Right atrium auricular region (tissue), 2 donors: ENCODE data around the gene ULK2. TPM values are rescaled to one million over a fixed set of nuclear protein-coding genes. Genes with fewer than 3 reads are reported as not detected.

ENCODE experiments used
- DNase-seq: peaks from one replicate; pipeline ENCODE4 v3.0.0-alpha.2; 2019; ENCODE audit warnings: low spot score
- H3K27ac ChIP-seq, 2 donors: fragments of 200-600 bp; sonication (generic); 1 replicate in 1 of 2; 2 replicates in 1 of 2; pipeline ENCODE4 v1.5.1; 2016 to 2019
- H3K27me3 ChIP-seq, 2 donors: fragments of 200-600 bp; sonication (generic); one replicate each; pipeline versions ENCODE4 v1.5.1 to v1.6.0; 2017 to 2019
- H3K36me3 ChIP-seq: fragments of 200-600 bp; sonication (generic); one replicate; pipeline ENCODE4 v1.5.1; 2016
- H3K4me1 ChIP-seq, 2 donors: fragments of 200-600 bp; sonication (generic); one replicate each; pipeline versions ENCODE4 v1.5.1 to v1.6.0; 2017 to 2019
- H3K4me3 ChIP-seq, 2 donors: fragments of 200-600 bp; sonication (generic); 1 replicate in 1 of 2; 2 replicates in 1 of 2; pipeline ENCODE4 v1.5.1; 2017 to 2019; ENCODE audit warnings: mild to moderate bottlenecking in 1 of 2, moderate library complexity in 1 of 2
- H3K9me3 ChIP-seq, 2 donors: fragments of 200-600 bp; sonication (generic); one replicate each; pipeline ENCODE4 v1.5.1; 2019
- CTCF ChIP-seq, 2 donors: fragments of 200-600 bp; sonication (generic); IDR thresholded peaks; one replicate each; pipeline ENCODE4 v1.5.1; 2019; ENCODE audit warnings: antibody characterized with exemption in 2 of 2
- total RNA-seq, 2 donors: library from RNA; depleted of rRNA; stranded (reverse); fragments of >200 nt; gene quantifications; one replicate each; pipeline ENCODE4 v1.1.0, GENCODE V29; 2016

Gene ULK2
- total RNA-seq, 2 donors from 2014 or later, result 18.4 to 20.3 TPM

- no peak for TF ChIP-seq CTCF (IDR thresholded peaks at IDR 0.05)
- no peaks in the 10 kb centered on the region for H3K27me3 ChIP-seq
- H3K4me3 ChIP-seq, result no peak overlapping the region
- H3K4me1 ChIP-seq, result peaks cover 0 to 15% of the 10 kb centered on the region in 2 donors
- no peak for DNase-seq
- no peaks in the 10 kb centered on the region for H3K36me3 ChIP-seq
- no peak overlapping the region for H3K27ac ChIP-seq
- no peaks in the 10 kb centered on the region for H3K9me3 ChIP-seq
Measured at GRCh38 chr17:19741832-19742457, 125.8 kb downstream of the ULK2 start.

GRCh38 chr17:19740933-19741332 is 126.8 kb downstream of the ULK2 start:
- DNase-seq, result no peak
- H3K4me1 ChIP-seq, result peaks cover 0 to 15% of the 10 kb centered on the region in 2 donors
- no peaks in the 10 kb centered on the region for H3K36me3 ChIP-seq
- no peak overlapping the region for H3K4me3 ChIP-seq
- H3K27me3 ChIP-seq, result no peaks in the 10 kb centered on the region
- no peaks in the 10 kb centered on the region for H3K9me3 ChIP-seq
- TF ChIP-seq CTCF (IDR thresholded peaks at IDR 0.05), result no peak
- H3K27ac ChIP-seq, result no peak overlapping the region

- Histone ChIP-seq H3K27ac (no peak overlapping the region), H3K9me3 (no peaks in the 10 kb centered on the region), H3K4me1 (peaks cover 0 to 3% of the 10 kb centered on the region in 2 donors), H3K27me3 (no peaks in the 10 kb centered on the region), H3K4me3 (no peak overlapping the region), H3K36me3 (no peaks in the 10 kb centered on the region)
- no peak for TF ChIP-seq CTCF (IDR thresholded peaks at IDR 0.05)
- DNase-seq, result no peak
Measured at GRCh38 chr17:19739241-19740201, 128.2 kb downstream of the ULK2 start.

GRCh38 chr17:19738757-19739156 is 129.0 kb downstream of the ULK2 start:
- Histone ChIP-seq H3K4me3 (no peak overlapping the region), H3K27ac (no peak overlapping the region)
- no peak for DNase-seq

GRCh38 chr17:19738073-19738449 is 129.7 kb downstream of the ULK2 start:
- no peak overlapping the region for H3K4me3 ChIP-seq
- H3K27ac ChIP-seq, result no peak overlapping the region
- no peak for DNase-seq
- H3K4me1 ChIP-seq, result no peaks in the 10 kb centered on the region
- H3K27me3 ChIP-seq, result no peaks in the 10 kb centered on the region
- TF ChIP-seq CTCF (IDR thresholded peaks at IDR 0.05), result no peak
- H3K36me3 ChIP-seq, result no peaks in the 10 kb centered on the region
- no peaks in the 10 kb centered on the region for H3K9me3 ChIP-seq

More at GRCh38 chr17:19738757-19739156, 129.0 kb downstream of the ULK2 start:
- no peaks in the 10 kb centered on the region for H3K36me3 ChIP-seq
- no peaks in the 10 kb centered on the region for H3K4me1 ChIP-seq
- H3K9me3 ChIP-seq, result no peaks in the 10 kb centered on the region
- TF ChIP-seq CTCF (IDR thresholded peaks at IDR 0.05), result no peak
- no peaks in the 10 kb centered on the region for H3K27me3 ChIP-seq
